HepG2 (cell line): Measurements from ENCODE around the gene TXNRD2.

ENCODE experiments used
- ATF3 ChIP-seq: sonication (generic); formaldehyde crosslinking; IDR thresholded peaks from 2 replicates; pipeline ENCODE4 v1.4.0; 2020; ENCODE audit warnings: missing genetic modification reagents
- EZH2 ChIP-seq: conservative IDR thresholded peaks from 2 replicates; pipeline ENCODE4 v1.6.1; 2012; ENCODE audit warnings: mild to moderate bottlenecking, low read depth, low read length, moderate library complexity

- TF ChIP-seq EZH2 (no peak), ATF3 (CRISPR knock-in tag) (no peak)
Measured at GRCh38 chr22:19872779-19873137, 68.9 kb downstream of the TXNRD2 start.
